Measurements from ENCODE around the gene MIGA2. TPM values are rescaled to one million over a fixed set of nuclear protein-coding genes. Genes with fewer than 3 reads are reported as not detected.

The MIGA2 gene
- total RNA-seq, 2 experiments from 2014 or later: 33.8 to 43.1 TPM

DNA sequence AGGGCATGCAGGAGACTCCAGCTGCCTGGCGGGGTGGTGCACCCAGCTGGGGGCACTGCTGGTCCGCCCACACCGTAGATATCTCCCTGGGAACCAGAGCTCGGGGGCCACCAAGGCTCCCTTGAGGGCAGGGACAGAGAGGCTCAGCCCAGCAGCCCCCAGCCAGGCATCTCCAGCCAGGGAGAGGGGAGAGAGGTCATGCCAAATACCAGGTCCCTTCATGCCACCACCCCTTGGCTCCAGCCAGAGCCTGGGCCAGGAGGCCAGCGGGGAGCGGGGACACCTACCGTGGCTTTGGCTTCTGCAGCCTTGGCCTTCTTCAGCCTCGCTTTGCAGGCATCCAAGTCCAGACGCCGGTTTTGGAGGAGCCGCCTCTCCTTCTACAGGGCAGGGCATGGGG is 22.3 kb upstream of the MIGA2 start:
- POLR2A ChIA-PET: no interaction called here

DNA sequence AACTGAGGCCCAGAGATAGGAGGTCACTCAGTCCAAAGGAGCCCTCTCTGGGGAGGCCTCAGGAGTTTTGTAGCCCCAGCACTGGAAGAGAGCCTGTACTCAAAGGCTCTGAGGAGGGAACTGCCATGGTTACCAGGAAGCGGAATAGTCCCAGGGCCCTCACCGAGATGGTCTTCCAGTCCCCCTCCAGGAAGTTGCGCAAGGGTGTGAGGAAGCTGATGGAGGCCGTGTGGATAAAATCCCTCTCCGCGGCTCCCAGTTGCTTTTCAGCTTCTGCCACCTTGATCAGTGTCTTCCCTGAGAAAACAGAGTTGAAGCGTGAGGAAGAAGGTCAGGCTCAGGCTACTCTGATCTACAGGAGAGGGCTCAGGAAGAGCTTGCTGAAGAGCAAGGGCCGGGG is 21.8 kb upstream of the MIGA2 start:
- POLR2A ChIA-PET: no interaction called here

More for the DNA sequence above, 22.3 kb upstream of the MIGA2 start:
- H3K4me1 Mint-ChIP-seq: no peaks in the 10 kb centered on the region
- H3K4me3 Mint-ChIP-seq: no peak overlapping the region
- H3K27ac Mint-ChIP-seq: no peak overlapping the region
- H3K9me3 Mint-ChIP-seq: no peaks in the 10 kb centered on the region
- no peaks in the 10 kb centered on the region for H3K27me3 Mint-ChIP-seq
- no peaks in the 10 kb centered on the region for H3K36me3 Mint-ChIP-seq (ENCODE audit: low read depth)
- CTCF ChIA-PET: interaction anchor here (1.8 kb wide), 1 partner anchor 8 kb away, joined by 6 read pairs; no protein-coding TSS in a partner anchor
- no peak for DNase-seq

DNA sequence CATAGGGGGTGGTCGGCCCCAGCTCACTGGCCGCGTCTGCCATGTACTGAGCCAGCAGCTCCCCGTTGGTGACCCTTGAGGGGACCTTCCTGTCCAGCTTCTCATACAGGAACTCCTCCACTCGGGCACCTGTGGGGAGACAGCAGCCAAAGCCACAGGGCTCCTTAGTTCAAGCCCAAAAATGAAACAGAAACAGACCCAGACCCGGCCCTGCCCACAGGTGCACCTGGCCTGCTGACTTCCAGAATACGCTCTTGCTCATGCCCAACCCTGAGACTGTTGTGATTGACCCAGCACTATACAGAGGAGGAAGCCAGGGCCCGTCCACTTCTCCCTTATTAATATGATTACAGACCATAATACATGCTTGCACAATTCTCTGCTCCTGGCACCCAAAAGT is 15.3 kb upstream of the MIGA2 start:
- peak overlapping the region; percentile 60 for H3K27ac Mint-ChIP-seq

More for the DNA sequence above, 21.8 kb upstream of the MIGA2 start:
- H3K27ac Mint-ChIP-seq: no peak overlapping the region
- no peak for DNase-seq
- H3K4me3 Mint-ChIP-seq: no peak overlapping the region
- H3K36me3 Mint-ChIP-seq (ENCODE audit: low read depth): no peaks in the 10 kb centered on the region
- no peaks in the 10 kb centered on the region for H3K9me3 Mint-ChIP-seq
- no peaks in the 10 kb centered on the region for H3K27me3 Mint-ChIP-seq
- H3K4me1 Mint-ChIP-seq: no peaks in the 10 kb centered on the region
- CTCF ChIA-PET: interaction anchor here (1.3 to 1.8 kb wide), 2 partner anchors 9 to 18 kb away, joined by 3 to 6 read pairs; no protein-coding TSS in a partner anchor

DNA sequence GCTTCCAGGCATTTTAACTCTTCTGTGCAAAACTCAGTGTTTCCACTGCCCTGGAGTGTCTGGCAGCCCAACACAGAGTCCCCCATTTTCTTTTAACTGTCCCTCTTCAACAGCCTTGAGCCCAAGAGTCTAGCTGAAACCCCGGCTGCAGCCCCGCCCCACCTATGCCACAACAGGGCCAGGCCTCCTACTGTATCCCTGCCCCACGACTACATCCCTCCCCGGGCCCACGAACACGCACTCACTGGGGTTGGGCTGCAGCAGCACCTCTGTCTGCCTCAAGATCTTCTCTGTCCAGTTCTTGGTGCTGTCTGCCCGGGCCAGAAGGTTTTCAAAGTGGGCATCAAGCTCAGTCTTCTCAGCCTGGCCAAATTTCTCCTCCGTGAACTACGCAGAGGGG is 14.4 kb upstream of the MIGA2 start:
- POLR2A ChIA-PET: no interaction called here
- H3K36me3 Mint-ChIP-seq (ENCODE audit: low read depth): peaks cover 4% of the 10 kb centered on the region
- CTCF ChIA-PET: interaction anchor here (1.0 to 1.7 kb wide), 2 partner anchors 14 to 16 kb away, joined by 4 to 5 read pairs; partner anchors contain the start of gene MIGA2

More for the DNA sequence above, 15.3 kb upstream of the MIGA2 start:
- Mint-ChIP-seq H3K36me3 (ENCODE audit: low read depth) (peaks cover 4% of the 10 kb centered on the region), H3K9me3 (no peaks in the 10 kb centered on the region), H3K4me3 (no peak overlapping the region), H3K27me3 (no peaks in the 10 kb centered on the region), H3K4me1 (peaks cover 29% of the 10 kb centered on the region)
- peak; percentile 27 for DNase-seq
- ChIA-PET CTCF (interaction anchor here (0.6 kb wide), 1 partner anchor 905 kb away, joined by 3 read pairs; no protein-coding TSS in a partner anchor), POLR2A (no interaction called here)

DNA sequence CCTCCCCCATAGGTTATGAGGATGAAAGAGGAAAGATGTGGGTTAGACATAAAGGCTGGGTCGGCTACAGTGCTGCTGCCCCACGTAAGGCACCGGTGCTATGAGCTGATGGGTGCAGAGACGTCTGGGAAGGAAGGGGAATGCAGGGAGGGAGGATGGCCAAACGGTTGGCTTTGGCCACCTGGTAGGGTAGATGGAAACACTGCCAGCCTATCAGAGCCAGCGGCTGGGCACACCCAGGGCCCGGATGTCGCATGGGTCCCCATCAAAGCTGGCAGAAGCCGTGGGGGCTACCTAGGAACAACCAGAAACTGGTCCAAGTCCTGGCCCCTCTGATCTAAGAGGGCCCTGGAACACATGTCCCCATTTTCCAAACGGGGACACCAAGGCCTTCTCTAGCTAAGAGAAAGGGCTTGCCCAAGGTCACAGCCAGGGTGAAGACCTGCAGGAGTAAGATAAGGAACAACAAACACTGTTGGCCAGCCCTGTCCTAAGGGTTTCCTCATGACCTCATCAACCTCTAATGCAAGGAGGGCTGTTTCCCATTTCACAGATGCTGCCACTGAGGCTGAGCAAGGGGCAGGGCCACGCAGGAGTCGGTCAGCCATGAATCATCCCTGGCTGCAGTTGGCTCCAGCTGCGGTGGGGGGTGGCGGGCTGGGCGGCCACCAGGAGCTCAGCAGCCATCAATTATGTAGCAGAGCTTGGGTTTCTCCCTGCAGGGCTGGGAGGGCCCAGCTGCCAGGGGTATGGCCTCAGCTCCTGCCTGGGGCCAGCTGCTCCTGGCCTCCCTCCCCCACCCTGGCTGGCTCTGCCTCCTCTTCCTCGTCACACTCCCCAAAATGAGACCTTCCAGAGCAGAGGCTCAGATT is 13.2 kb upstream of the MIGA2 start:
- Mint-ChIP-seq H3K27me3 (no peaks in the 10 kb centered on the region), H3K4me3 (no peak overlapping the region), H3K27ac (no peak overlapping the region), H3K9me3 (no peaks in the 10 kb centered on the region), H3K36me3 (ENCODE audit: low read depth) (peaks cover 4% of the 10 kb centered on the region), H3K4me1 (peaks cover 40% of the 10 kb centered on the region)
- ChIA-PET POLR2A (no interaction called here), CTCF (interaction anchor here (0.7 to 1.7 kb wide), 2 partner anchors 13 to 147 kb away, joined by 4 read pairs; partner anchors contain the start of gene MIGA2)
- no peak for DNase-seq

More for the DNA sequence above, 14.4 kb upstream of the MIGA2 start:
- Mint-ChIP-seq H3K27me3 (no peaks in the 10 kb centered on the region), H3K4me3 (no peak overlapping the region), H3K9me3 (no peaks in the 10 kb centered on the region), H3K4me1 (peaks cover 35% of the 10 kb centered on the region), H3K27ac (peak overlapping the region; percentile 58)
- DNase-seq: no peak

DNA sequence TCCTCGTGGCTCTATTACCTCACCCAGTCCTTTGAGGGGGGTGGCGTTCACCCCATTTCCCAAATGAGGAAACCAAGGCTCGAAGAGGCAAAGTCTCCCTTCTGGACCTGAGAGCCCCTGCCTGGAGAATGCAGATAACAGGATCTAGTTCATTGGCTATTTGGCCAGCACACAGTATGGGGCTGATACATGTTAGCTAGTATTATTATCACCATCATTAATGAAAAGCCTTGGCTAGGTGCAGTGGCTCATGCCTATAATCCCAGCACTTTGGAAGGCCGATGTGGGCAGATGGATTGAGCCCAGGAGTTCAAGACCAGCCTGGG is 12.6 kb upstream of the MIGA2 start:
- Mint-ChIP-seq H3K4me3 (no peak overlapping the region), H3K9me3 (no peaks in the 10 kb centered on the region), H3K27me3 (no peaks in the 10 kb centered on the region), H3K36me3 (ENCODE audit: low read depth) (peaks cover 4% of the 10 kb centered on the region), H3K27ac (no peak overlapping the region), H3K4me1 (peaks cover 40% of the 10 kb centered on the region)
- ChIA-PET CTCF (interaction anchor here (0.7 to 1.7 kb wide), 3 partner anchors 12 to 148 kb away, joined by 4 read pairs; partner anchors contain the start of gene MIGA2), POLR2A (no interaction called here)
- no peak for DNase-seq

DNA sequence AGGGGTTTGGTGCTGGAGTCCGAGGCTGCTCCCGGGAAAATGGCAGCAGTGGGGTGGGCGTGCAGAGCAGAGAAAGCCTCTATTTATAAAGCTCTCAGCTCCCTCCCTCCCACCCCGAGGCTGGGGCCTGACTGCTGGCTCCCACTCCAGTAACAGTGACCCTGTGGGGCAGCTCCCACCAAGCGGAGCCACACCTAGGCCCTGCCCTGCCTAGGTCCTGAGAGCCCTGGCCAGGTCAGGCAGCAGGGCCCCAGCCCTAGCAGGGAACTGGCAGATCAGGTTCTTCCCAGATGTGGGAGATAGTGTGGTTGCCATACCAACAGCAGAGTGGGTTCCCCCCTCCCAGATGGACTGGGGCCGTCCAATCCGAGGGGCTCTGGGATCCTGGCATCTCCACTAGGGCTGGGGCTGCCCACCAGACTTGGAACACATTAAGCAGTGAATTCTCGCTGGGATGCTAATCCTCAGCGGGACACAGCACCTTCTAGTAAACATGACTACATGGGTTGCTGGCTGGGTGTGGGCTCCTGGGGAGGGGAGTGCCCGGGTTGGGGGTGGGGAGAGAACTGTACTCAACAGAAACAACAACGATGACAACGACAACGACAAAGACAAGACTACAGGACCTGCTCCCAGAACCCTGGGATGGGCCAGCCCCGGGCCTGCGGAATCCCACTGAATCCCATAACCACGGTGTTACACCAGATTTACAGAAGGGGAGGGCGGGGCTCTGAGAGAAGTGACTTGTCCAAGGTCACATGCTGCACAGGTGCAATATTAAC is 9.8 kb upstream of the MIGA2 start:
- POLR2A ChIA-PET: no interaction called here
- CTCF ChIA-PET: interaction anchor here (0.6 kb wide), 1 partner anchor 73 kb away, joined by 4 read pairs; no protein-coding TSS in a partner anchor
- Mint-ChIP-seq H3K27me3 (no peaks in the 10 kb centered on the region), H3K4me1 (peaks cover 44% of the 10 kb centered on the region), H3K36me3 (ENCODE audit: low read depth) (peaks cover 4% of the 10 kb centered on the region), H3K27ac (peak overlapping the region; percentile 86), H3K4me3 (peak overlapping the region; percentile 85), H3K9me3 (no peaks in the 10 kb centered on the region)
- no peak for DNase-seq

DNA sequence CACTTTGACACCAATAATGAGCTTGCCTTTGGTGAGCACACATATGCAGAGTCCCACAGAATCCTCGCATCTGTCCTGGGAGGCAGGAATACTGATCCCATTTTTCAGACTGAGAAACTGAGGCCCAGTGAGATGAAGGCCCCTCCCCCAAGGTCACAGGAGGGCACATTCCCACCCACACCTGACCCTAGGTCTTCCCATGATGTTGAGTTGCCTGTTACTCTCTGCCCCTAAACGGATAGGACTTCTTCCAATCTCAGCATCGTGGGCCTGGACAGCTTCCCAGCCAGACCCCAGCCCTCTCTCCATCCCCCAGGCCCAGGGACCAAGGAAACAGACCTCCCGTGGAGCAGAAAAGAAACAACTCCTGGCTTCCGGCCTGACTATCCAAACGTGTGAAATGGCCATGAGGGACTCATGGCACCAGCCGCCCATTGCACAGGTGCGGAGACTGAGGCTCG is 9.2 kb upstream of the MIGA2 start:
- Mint-ChIP-seq H3K4me1 (peaks cover 37% of the 10 kb centered on the region), H3K4me3 (peak overlapping the region; percentile 85), H3K36me3 (ENCODE audit: low read depth) (no peaks in the 10 kb centered on the region), H3K27ac (peak overlapping the region; percentile 86), H3K9me3 (no peaks in the 10 kb centered on the region), H3K27me3 (no peaks in the 10 kb centered on the region)
- ChIA-PET POLR2A (no interaction called here), CTCF (interaction anchor here (1.0 kb wide), 1 partner anchor 39 kb away, joined by 7 read pairs; no protein-coding TSS in a partner anchor)
- no peak for DNase-seq

DNA sequence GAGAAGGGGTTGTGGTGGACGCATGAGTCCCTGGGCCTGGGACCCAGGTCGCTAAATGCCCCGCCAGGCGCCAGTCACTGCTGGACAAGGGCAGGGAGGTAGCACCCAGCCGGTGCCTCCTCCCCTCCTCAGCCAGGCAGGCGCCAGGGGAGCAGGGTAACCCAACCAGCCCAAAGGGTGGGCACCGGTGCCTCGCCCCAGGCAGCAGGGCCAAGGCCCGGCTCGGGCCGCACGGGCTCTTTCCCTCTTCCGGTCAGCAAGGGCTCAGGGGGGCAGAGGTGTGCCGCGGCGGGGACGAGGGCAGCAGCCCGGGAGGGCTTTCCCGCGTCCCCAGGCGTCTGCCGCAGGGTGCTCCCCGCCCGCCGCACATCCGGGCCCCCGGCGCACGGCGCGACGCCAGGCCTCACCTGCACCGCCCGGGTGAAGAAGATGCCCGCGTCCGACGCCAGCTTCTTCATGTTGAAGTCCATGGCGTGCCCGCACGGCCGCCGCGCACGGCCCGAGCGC is 8.7 kb upstream of the MIGA2 start:
- Mint-ChIP-seq H3K4me1 (peaks cover 33% of the 10 kb centered on the region), H3K27me3 (no peaks in the 10 kb centered on the region), H3K36me3 (ENCODE audit: low read depth) (no peaks in the 10 kb centered on the region), H3K9me3 (no peaks in the 10 kb centered on the region), H3K27ac (peak overlapping the region; percentile 86), H3K4me3 (peak overlapping the region; percentile 85)
- CTCF ChIA-PET: interaction anchor here (0.6 to 1.1 kb wide), 3 partner anchors 11 to 40 kb away, joined by 3 to 7 read pairs (median 3); no protein-coding TSS in a partner anchor
- POLR2A ChIA-PET: interaction anchor here (0.9 kb wide), 1 partner anchor 53 kb away, joined by 3 read pairs; no protein-coding TSS in a partner anchor
- DNase-seq: peak; percentile 74

DNA sequence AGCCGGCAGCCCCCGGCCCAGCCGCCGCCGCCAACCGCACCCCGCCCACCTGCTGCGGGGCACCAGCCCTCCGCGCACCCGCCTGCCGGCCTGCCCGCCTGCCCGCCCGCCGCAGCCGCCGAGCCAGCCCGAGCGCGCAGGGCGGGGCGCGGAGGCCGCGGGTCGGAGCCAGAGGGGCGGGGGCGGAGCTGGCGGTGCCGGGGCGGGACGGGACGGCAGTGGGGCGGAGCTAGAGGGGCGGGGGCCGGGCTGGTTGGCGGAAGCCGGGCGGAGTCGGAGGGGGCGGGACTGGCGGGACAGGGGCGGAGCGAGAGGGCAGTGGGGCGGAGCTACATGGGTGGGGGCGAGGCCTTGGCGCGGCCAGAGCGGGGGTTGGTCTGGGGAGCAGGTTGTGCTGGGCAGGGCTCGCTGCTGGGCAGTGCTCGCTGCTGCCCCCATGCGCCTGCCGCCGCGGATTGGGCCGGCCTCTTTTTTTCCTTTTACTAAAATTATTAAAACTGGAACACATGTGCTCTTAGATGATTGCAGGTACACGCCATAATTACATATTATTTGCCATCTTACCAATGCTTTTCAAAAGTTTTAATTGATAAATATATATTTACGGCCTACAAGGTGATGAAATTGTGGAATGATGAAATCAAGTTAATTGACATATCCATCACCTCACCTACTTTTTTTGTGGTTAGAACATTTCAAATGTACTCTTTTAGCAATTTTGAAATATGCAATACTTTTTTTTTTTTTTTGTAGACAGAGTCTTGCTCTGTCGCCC is 8.0 kb upstream of the MIGA2 start, which contains the start of gene SH3GLB2:
SH3GLB2 (minus strand) TSS at position 140 of the 775 bp plus-strand sequence. CDS start 177 bp downstream, outside the sequence.
- H3K9me3 Mint-ChIP-seq: no peaks in the 10 kb centered on the region

DNA sequence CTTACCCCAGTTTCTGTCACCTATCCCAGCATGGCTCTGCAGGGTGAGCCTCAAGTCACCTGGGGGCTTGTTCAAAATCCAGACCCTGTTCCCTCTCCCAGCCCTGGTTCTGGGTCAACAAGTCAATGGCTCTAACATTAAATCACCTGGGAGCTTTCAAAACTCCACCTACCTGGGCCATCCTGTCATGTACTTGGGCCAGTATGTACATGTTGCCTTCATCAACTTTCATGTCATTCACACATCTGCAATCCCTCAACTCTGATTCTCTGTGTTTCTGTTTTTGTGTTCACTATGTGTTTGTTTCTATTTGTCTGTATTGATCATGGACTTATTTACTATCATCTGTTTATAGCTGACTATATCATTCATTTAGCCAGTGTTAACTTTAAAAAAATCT is 6.2 kb upstream of the MIGA2 start:
- Mint-ChIP-seq H3K36me3 (ENCODE audit: low read depth) (no peaks in the 10 kb centered on the region), H3K4me3 (no peak overlapping the region), H3K4me1 (peaks cover 27% of the 10 kb centered on the region), H3K9me3 (no peaks in the 10 kb centered on the region), H3K27ac (peak overlapping the region; percentile 1), H3K27me3 (peaks cover 1% of the 10 kb centered on the region)
- no peak for DNase-seq
- ChIA-PET POLR2A (no interaction called here), CTCF (interaction anchor here (0.7 to 1.0 kb wide), 2 partner anchors 17 to 101 kb away, joined by 3 read pairs; no protein-coding TSS in a partner anchor)

More for the DNA sequence above, 8.0 kb upstream of the MIGA2 start, which contains the start of gene SH3GLB2:
- CTCF ChIA-PET: interaction anchor here (0.6 to 1.1 kb wide), 3 partner anchors 10 to 40 kb away, joined by 3 to 7 read pairs (median 3); no protein-coding TSS in a partner anchor
- H3K27me3 Mint-ChIP-seq: no peaks in the 10 kb centered on the region
- peak within 1 kb of the TSS; percentile 85 for H3K4me3 Mint-ChIP-seq
- no peaks in the 10 kb centered on the region for H3K36me3 Mint-ChIP-seq (ENCODE audit: low read depth)
- peak within 1 kb of the TSS; percentile 86 for H3K27ac Mint-ChIP-seq
- POLR2A ChIA-PET: interaction anchor here (0.6 to 0.9 kb wide), 2 partner anchors 52 to 457 kb away, joined by 3 to 4 read pairs; no protein-coding TSS in a partner anchor
- peak; percentile 93 for DNase-seq
- peaks cover 29% of the 10 kb centered on the region for H3K4me1 Mint-ChIP-seq
